Endothelial cell of hepatic sinusoid (primary cell): ENCODE measurements around the gene S100A9.

Experiments used
- in situ Hi-C: cut with HindIII; loops from 2 replicates; pipeline ENCODE4 v1.10.0; 2017; ENCODE audit warnings: low sequenced_read_pairs

The S100A9 gene

DNA sequence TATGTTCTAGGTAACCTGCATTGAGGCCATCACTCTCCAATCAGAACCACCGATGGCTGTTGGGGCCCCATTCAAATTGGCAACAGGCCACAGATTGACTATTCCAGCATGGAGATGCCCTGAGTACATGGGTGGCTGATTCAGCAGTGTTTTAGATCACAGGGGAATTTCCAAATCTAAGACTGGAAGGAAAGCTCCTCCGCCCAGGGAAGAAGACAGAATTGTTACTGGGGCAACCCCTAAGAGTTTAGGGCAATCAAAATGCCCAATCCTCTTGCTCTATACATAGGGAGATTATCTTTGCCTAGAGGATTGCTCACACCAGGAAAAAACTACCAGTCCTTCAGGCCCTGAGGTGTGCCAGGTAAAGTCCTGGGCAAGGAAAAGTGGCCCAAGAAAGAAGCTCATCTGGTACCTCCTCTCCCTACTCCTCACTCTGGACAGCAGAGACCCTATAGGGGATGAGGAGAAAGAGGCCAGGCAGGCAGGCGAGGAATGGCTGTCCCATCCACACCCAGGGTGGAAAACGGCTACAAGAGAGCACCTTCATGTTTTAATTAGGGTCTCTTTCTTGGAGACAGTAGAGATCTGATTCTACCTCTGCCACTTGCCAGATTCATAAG, 27.4 kb downstream of the S100A9 start:
- in situ Hi-C loops, result no loop called here

DNA sequence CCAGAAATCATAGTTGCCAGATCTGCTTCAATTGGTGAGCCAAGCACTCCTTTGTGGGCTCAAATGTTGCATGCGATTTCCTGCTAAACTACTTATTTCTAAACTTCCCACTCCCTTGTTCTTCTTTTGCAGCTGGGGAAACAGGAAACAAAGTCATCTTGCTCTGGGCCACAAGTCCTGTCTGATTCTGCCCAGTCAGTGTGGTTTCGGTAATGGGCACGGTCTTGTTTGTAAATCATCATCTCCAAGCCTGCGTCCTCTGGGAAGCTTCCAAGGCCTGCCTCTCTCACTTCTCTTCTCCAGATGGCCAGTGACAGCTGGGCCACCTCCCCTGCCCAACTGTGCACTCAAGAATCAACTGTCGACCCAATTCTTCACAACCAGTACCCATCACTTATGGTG, 28.8 kb downstream of the S100A9 start:
- in situ Hi-C loops, result no loop called here

DNA sequence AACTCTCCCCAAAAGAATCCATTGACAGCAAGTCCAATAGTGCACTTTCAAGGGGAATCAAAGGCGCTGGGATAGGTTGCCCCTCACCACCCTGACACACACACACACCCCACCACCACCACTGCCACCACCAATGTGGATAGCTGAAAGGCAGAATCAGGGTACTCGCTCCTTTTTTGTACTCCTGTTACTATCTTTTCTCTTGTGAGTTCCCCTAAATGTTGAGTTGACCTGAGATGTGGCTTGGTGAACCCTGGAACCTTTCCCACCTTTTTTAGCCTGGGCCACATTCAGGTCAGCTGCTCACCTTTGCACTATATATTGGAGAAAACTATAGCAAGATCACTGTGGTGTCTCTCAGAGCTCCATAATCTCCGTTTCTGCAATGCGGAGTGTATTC, 29.3 kb downstream of the S100A9 start:
- in situ Hi-C loops, result no loop called here

DNA sequence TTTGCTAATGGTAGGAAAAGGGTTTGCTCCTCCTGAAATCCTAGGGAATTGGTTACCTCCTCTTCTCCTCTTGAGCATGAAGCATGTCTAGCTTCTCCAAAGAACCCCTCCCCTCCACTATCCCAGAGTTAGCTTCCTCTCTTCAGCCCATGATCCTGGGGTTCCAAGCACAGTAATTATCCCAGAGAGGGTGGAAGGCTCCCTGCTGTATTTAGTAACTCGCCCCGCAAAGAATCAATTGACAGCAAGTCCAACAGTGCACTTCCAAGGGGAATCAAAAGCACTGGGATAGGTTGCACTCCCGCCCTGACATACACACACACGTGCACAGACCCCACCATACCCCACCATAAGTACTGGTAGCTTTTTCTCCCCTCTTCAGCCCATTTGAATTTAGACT, 30.1 kb downstream of the S100A9 start:
- in situ Hi-C loops, result no loop called here

DNA sequence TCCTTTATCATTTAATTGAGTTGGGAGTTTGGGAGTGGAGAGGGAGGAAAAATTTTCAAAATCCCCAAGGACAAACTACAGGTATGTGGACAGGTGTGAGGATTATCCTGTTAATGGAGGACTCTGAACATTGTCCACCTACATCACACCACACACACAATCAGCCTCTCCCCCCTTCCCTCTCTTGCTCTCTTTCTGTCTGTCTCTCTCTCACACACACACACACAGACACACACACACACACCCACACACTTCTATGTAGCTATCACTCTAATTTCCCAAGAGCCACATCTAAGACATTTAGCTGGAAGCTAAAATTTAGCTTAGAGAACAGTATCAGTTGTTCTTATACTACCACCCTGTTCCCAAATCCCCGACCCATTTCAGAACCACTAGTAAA, 31.7 kb downstream of the S100A9 start:
- in situ Hi-C loops, result no loop called here

DNA sequence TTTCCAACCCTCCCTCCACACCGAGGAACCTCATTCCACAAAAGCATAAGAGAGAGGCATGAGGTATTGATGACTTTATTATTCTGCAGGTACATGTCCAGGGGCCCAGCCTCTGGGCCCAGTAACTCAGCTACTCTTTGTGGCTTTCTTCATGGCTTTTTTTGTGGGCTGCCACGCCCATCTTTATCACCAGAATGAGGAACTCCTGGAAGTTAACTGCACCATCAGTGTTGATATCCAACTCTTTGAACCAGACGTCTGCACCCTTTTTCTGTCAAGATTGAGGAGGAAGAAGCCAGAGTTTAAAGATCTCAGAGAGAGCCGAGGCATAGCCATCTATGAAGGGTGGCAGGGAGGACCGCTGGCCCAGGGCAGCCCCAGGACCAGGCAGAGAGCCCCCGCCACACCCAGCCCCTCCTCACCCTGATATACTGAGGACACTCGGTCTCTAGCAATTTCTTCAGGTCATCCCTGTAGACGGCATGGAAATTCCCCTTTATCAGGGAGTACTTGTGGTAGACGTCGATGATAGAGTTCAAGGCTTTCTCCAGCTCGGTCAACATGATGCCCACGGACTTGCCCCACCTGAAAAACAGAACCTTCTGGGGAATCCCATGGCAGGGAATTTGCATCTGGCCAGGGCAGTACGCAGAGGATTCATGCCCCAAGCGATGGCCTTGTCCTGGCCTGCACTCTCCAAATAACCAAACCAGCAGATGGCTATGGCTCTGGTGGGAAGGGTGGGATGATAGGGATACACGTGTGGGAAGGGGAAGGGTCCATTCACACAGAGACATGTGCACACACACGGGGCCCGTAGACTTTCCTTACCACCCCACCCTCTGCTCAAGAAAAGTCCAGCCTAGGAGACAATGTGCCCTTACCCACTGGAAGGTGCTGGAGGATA, 32.6 kb downstream of the S100A9 start:
- in situ Hi-C loops, result no loop called here

DNA sequence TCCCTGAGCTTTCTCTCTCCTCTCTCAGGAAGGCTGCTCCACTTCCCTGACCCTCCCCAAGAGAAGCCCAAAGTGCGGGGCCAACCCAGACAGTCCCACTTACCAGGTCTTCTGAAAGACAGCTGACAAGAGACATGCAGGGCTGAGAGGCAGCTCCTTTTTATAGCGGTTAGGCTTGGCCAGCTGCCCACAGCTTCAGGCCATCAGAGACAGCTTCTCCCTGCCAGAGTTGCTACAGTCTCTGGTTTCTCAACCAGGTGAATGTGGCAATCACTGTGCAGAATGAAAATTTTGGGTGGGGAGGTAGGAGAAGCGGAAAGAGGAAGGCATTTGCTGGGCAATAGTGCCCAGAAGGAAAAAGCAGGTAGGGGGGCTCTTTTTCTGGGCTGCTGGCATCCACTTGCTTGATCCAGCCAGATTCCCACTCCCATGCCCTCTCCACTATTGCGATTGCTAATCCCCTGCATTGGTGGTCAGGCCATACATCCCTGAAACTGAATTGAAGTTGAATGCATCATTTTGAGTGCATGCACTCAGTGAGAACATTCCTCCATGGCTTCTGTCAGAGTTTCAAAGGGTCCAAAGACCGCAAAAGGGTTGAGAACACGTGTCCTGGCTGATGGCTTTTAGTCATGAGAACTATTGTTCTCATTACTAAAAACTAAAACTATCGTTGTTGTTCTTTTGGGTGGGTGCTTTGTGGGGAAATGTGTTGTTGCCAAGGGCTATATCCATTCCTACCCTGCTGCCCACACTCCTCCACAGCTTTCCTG, 33.5 kb downstream of the S100A9 start, which contains the start of gene S100A8:
S100A8 (minus strand) TSS at position 136 of the 773 bp plus-strand sequence. CDS start 538 bp downstream, outside the sequence.
- in situ Hi-C loops, result no loop called here

DNA sequence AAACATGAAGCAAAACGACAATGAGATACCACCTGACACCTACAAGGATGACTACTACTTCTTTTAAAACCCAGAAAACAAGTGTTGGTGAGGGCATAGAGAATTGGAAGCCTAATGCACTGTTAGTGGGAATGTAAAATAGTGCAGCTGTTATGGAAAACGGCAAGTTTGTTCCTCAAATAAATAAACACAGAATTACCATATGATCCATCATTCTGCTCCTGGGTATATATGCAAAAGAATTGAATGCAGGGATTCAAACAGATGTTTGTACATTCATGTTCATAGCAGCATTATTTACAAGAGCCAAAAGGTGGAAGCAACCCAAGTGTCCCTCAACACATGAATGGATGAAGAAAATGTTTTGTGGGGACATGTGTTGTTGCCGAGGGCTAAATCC, 34.6 kb downstream of the S100A9 start:
- in situ Hi-C loops, result no loop called here

DNA sequence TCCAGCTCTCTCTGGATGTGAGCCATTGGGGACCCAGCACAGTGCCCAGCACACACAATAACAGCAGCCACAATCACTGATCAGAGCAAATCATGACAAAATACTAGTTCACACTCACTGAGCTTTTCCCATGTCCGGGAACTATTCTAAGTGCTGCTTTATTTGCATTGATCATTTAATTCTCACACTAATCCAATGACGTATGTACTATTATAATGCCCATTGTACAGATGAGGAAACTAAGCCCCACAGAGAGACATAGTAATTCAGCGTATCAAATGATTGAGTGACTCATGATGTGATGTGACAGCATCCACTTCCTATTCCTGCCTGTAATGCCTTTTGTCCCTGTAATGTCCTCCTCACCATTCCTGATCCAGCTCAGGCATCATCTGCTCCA, 35.2 kb downstream of the S100A9 start:
- in situ Hi-C loops, result no loop called here

DNA sequence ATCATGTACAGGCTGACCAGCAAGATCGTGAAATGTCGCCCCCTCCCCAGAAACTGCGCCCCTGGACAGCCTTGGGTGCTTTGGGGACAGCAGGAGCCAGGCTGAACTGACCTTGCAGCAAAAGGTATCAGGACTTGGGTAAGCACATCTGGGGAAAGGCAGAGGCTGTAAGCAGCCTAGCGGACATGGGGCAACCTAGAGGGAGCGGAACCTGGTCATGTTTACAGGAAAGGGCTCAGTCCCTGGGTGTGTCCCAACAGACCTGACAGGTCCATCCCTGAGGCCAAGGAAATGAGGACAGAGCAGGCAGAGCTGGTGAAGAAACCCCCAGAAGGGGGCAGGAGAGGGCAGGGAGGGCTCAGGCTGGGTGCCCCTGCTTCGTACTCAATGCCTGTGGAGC, 36.3 kb downstream of the S100A9 start:
- in situ Hi-C loops, result no loop called here

DNA sequence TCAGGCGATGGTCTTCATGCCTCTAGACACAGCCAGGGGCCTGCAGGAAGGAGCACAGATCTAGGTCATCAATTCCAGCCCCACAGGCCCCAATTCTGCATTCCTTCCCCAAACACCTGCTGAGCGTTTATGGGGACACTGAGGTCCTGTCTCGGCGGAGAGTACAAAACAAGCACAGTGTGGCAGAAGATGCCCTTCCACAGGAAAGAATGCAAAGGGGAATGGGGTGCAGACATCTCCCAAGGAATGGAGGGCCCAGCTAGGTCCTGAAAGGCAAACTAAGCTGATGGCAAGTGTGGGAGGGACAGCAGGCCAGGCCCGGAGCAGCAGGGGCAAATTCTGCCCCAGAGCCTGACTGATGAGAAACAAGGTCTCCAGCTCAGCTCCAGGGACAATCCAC, 36.7 kb downstream of the S100A9 start:
- in situ Hi-C loops, result no loop called here

DNA sequence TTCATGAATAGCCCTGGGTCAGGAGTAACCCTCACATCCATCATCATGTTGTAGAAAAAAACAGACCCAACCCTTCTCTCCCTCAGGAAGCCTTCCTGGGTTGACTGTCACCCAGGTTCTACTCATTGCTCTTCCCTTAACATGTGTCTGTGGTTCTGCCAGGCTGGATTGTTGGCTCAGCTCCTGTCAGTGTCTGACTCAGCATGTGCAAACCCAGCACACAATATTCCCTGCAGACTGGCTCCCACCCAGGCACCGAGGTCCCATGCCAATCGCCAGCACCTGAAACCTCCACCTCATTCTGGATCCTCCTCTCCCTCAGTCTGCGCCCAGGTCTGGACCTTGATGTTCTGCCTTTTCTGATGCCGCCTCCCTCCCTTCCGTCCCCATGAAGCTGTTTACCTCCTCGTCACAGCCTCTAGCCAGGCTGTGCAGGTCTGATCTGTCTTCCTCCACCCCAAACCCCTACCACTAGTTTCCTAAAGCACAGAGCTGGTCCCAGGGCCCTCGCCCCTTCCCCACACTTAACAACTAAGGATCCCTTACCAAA, 37.6 kb downstream of the S100A9 start:
- in situ Hi-C loops, result no loop called here

DNA sequence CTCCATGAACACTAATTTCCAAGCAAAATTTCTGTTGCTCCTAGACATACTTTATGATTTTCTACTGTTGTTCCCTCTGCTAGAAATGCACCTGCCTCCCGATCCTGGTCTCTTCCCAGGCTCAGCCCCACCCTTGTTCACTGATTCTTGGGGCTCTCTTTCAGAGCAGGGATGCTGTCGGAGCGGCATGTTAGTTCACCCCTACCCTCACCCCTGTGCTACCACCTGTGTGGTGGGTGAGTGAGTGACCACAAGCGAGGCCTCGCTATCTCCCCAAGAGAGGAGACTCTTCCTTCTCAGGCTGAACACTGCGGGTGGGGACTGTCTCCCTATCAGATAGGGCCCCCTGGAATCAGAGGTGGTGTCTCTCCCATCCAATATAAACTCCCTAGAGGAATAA, 38.1 kb downstream of the S100A9 start:
- in situ Hi-C loops, result no loop called here

DNA sequence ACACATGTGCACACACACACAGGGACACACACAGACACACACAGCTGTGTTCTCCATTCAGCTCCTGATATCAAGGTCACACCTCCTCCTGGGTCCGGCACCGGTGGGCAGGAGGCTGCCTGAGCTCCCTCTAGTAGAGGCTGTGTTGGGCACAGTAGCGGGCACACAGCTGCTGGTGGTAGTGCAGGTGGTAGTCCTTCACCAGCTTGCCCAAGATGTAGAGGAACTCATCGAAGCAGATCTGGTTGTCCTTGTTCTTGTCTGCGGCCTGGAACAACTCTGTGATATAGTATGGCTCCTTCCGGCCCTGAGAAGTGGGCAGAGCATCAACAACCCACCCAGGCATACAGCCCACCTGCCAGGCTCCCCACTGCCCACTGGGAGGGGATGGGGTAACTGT, 38.8 kb downstream of the S100A9 start:
- in situ Hi-C loops, result no loop called here

DNA sequence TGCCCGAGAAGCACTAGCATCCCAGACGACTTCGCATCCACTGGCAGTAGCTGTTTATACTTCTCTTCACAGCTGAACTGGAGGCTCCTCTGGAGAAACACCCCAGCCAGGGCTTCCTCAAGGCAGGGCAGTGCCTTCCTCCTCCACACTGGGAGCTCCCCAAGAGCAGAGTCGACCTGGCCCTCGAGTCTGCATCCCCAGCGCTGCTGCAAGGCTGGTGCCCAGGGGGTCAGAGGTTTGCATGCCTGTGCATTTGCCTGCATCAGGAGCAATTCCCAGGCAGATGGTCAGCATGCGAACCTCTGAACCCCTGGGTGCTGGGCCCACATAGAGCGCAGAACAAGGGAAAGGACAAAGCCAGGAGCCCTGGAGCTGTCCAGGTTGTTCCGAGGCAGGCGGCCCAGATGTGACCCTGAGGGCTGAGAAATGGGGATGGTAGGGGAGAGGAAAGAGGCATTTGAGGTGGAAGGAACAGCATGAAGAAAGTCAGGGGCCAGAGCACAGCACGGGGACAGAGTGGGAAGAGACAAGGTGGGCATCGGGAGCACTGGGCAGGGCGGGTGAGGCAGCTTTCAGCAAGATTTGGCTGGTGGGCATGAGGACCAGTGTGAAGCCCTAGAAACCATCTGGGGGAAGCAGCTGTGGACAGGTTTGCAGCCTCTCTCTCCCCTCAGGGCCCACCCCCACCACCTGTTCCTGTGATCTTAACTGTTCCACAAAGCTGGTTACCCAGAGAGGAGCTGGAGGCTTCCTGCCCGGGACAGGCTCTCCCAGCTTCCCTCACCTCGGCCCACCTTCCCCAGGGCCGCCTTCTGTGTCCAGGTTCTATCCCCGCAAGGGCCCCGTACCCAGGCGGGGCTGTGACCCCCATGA, 39.6 kb downstream of the S100A9 start:
- in situ Hi-C loops, result no loop called here

DNA sequence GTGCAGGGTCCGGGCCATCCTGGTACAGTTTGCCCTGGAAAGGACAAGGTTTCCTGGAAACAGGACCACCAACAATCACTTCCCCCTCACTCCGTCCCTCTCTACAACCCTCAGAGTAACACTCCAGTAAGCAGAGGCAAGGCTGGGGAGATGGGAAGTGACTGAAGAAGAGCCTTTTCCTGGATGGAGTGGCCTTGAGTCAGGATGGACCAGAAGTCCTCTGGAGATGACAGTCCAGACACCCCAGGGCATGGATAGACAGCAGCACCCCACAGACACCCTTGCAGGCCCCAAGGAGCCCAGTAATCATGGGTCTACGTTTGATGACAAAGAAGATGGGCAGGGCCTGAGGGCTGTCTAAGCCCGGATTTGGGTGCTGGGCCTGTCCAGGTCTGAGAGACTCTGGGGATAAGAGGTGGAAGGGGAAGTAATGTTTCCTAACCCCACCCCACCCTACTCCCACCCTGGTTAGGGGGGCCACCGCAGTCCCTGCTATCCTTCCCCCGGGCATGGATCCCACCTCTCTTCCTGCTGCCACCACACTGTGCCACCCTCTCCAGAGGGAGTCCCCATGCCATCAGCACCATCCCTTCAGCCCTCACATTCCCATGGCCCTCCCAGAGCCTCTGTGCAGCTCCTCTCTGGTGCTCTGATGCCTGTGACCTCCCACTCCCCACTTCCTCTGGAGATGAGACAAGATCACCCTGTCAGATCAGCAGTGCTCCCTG, 40.4 kb downstream of the S100A9 start:
- in situ Hi-C loops, result no loop called here

DNA sequence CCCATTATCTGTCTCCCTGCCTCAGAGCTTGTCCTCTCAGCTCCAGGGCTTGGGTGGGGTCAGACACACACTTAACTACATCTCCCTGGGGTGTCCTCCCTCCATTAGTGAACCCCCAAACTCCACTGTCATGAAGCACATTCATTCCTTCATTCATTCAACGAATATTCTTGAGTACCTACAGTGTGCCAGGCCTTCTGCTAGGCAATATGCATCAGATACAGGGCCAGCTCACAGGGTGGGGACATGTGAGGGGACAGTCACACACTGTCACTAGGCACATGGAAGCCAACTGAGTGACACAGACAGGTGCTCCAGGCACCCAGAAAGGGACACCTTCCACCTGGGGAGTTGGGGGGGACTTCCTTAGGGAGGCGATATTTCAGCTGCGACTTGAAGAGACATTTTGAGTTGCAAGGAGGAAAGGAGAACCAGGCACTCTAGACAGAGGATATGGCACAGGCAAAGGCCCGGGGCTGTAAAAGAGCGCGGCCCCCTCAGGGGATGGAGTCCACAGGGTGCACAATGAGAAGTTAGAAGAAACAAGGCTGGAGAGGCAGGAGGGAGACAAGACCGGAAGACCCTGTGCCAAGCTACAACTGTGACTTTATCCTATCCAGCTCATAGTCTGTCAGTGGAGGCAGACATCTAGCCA, 41.9 kb downstream of the S100A9 start:
- in situ Hi-C loops, result loop anchor here (10.0 kb wide), 1 partner anchor 45 kb away; the partner anchor contains the start of gene S100A9

DNA sequence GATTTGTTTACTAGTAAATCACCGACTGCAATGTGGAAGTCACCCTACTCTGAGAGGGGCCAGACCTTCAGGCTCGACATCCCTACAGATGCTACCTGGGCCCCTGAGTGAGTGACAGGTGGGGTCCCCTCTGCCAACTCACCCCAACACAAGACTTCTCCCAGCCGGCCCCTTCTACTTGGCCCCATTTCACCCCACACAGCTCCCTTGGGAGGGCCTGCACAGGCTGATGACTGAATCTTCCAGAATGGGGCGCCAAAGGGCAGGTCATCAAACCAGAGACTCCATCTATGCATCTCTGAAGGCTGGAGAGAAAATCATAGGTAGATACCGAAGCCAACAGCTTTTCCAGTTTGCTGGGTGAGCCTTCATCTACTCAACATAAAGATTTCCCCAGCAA, 42.6 kb downstream of the S100A9 start:
- in situ Hi-C loops, result loop anchor here (10.0 kb wide), 1 partner anchor 45 kb away; the partner anchor contains the start of gene S100A9

DNA sequence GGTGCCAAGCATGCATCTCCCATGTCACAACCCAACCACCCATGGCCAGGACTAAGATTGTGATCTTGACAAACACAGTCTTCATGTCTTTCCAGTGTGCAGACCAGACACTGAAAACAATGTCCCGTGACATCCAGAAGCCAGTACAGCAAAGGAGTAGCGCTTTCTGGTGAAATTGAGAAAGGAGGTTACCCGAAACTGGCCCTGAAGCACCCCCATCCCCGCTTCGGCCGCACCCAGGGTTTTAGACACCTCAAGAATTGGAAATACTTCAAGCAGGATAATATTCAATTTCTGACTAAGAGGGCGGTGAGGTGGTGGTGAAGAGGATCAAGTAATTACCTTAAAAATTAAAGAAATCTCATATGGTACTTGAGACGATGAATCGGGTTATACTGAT, 43.8 kb downstream of the S100A9 start:
- in situ Hi-C loops, result loop anchor here (10.0 kb wide), 1 partner anchor 47 kb away; the partner anchor contains the start of gene S100A9
